K562 (cell line): ENCODE results near the gene MLH1. TPM values are rescaled to one million over a fixed set of nuclear protein-coding genes. Genes with fewer than 3 reads are reported as not detected.

Experiments used
- ATAC-seq: fragments of 200-7000 bp; cut with Tn5 transposase; 3 replicates; pipeline ENCODE4 v1.9.1; 2020; ENCODE audit warnings: moderate library complexity
- BruUV-seq: library from RNA; stranded (reverse); fragments of 400-500 nt; replicated peaks from 2 replicates; lab custom pipeline; 2021; lab: Mats Ljungman, UMichigan
- CTCF ChIA-PET: fragments of 300-600 bp; formaldehyde crosslinking; extraction: SDS; loops from one replicate; lab custom pipeline; 2021; ENCODE audit warnings: low intra/inter-chr PET ratio; lab: Yijun Ruan, JAX
- POLR2A ChIA-PET: fragments of 300-600, 350-650 bp; sonication (Branson Sonifier 250); formaldehyde crosslinking; extraction: SDS; loops from one replicate; lab custom pipeline; 2021; ENCODE audit warnings: antibody characterized with exemption, inconsistent platforms; lab: Yijun Ruan, JAX
- DNase-seq, 4 experiments: peaks; one replicate each; pipeline versions ENCODE4 v3.0.0 to v3.0.0-alpha.2; 2011 to 2018; ENCODE audit warnings: low spot score in 3 of 4, mixed read lengths in 3 of 4; ENCODE audit errors: extremely low read depth in 1 of 4
- FAIRE-seq: peaks from 2 replicates; lab custom pipeline; 2011; peaks lifted over from hg19 to GRCh38; lab: Jason Lieb, UNC
- H2AFZ ChIP-seq: 2 replicates; pipeline ENCODE4 v1.6.0; 2011; ENCODE audit warnings: low read depth, low read length, control low read depth, inconsistent platforms
- H3K27ac ChIP-seq: fragments of 200-600 bp; 3 replicates; pipeline ENCODE4 v1.8.0; 2011; ENCODE audit warnings: low read depth, mild to moderate bottlenecking, control low read depth, inconsistent platforms, low read length, moderate library complexity, mixed read lengths; ENCODE audit errors: extremely low read depth
- H3K27me3 ChIP-seq, 2 experiments: fragments of 300-600 bp in 1 of 2; 2 replicates in 1 of 2; 3 replicates in 1 of 2; pipeline versions ENCODE4 v1.6.0 to v1.8.0; 2011; ENCODE audit warnings: inconsistent platforms in 2 of 2, low read length in 2 of 2, mild to moderate bottlenecking in 1 of 2, mixed read lengths in 1 of 2, moderate library complexity in 1 of 2; ENCODE audit not compliant: control insufficient read depth in 2 of 2, insufficient read depth in 2 of 2
- H3K36me3 ChIP-seq: fragments of 300-600 bp; 3 replicates; pipeline ENCODE4 v1.8.0; 2011; ENCODE audit warnings: mild to moderate bottlenecking, low read length, inconsistent platforms; ENCODE audit not compliant: control insufficient read depth, insufficient read depth
- H3K4me1 ChIP-seq, 2 experiments: fragments of 200-600 bp in 1 of 2; replicated peaks in 1 of 2; 2 replicates in 1 of 2; 3 replicates in 1 of 2; pipeline versions ENCODE4 v1.5.1 to v1.8.0; 2011; ENCODE audit warnings: inconsistent platforms in 2 of 2, low read length in 2 of 2, mild to moderate bottlenecking in 1 of 2, mixed read lengths in 1 of 2, moderate library complexity in 1 of 2; ENCODE audit not compliant: control insufficient read depth in 2 of 2, insufficient read depth in 2 of 2
- H3K4me2 ChIP-seq: 2 replicates; pipeline ENCODE4 v1.6.1; 2011; ENCODE audit warnings: low read length, control low read depth, inconsistent platforms, mixed read lengths; ENCODE audit not compliant: insufficient read depth
- H3K4me3 ChIP-seq: fragments of 200-600 bp; sonication (generic), shearing (Covaris generic); 2 replicates; pipeline ENCODE4 v1.5.1; 2016; ENCODE audit warnings: control low read depth, inconsistent platforms
- H3K79me2 ChIP-seq: fragments of 200-600 bp; 3 replicates; pipeline ENCODE4 v1.8.0; 2011; ENCODE audit warnings: low read length, inconsistent platforms; ENCODE audit not compliant: control insufficient read depth, insufficient read depth
- H3K9ac ChIP-seq, 2 experiments: 2 replicates each; pipeline versions ENCODE4 v1.6.0 to v1.6.1; 2011; ENCODE audit warnings: low read depth in 2 of 2, low read length in 2 of 2, control low read depth in 1 of 2, inconsistent platforms in 1 of 2, mild to moderate bottlenecking in 1 of 2, mixed read lengths in 1 of 2; ENCODE audit not compliant: insufficient read depth in 1 of 2
- H3K9me1 ChIP-seq: one replicate; pipeline ENCODE4 v1.6.0; 2011; ENCODE audit warnings: inconsistent platforms, mild to moderate bottlenecking, low read length, moderate library complexity; ENCODE audit not compliant: control insufficient read depth, insufficient read depth
- H3K9me3 ChIP-seq: replicated peaks from 2 replicates; pipeline ENCODE4 v1.5.1; 2011; ENCODE audit warnings: low read depth, low read length, inconsistent platforms; ENCODE audit not compliant: control insufficient read depth, insufficient read depth
- H4K20me1 ChIP-seq: replicated peaks from 2 replicates; pipeline ENCODE4 v1.6.1; 2011; ENCODE audit warnings: low read length, inconsistent platforms, mixed read lengths; ENCODE audit not compliant: control insufficient read depth, insufficient read depth
- BCOR ChIP-seq: fragments of 450-650 bp; IDR thresholded peaks from 2 replicates; pipeline ENCODE4 v1.6.1; 2016
- BHLHE40 ChIP-seq: IDR thresholded peaks from 2 replicates; pipeline ENCODE4 v1.6.1; 2011; ENCODE audit warnings: low read length, improper control_type of control experiment
- FOXA3 ChIP-seq, 2 experiments: fragments of 450-650 bp in 1 of 2; sonication (generic) in 1 of 2; formaldehyde crosslinking; IDR thresholded peaks in 1 of 2; conservative IDR thresholded peaks in 1 of 2; 2 replicates each; pipeline versions ENCODE4 v1.4.0 to v1.8.0; 2020 to 2022; ENCODE audit warnings: mild to moderate bottlenecking in 2 of 2, missing genetic modification reagents in 1 of 2
- NFIC ChIP-seq: fragments of 450-650 bp; IDR thresholded peaks from 2 replicates; pipeline ENCODE4 v1.6.1; 2017; ENCODE audit warnings: mild to moderate bottlenecking, inconsistent platforms
- SMAD4 ChIP-seq: fragments of 250-450 bp; sonication (Bioruptor Pico); conservative IDR thresholded peaks from 2 replicates; pipeline ENCODE4 v1.8.0; 2021; ENCODE audit warnings: inconsistent platforms, mild to moderate bottlenecking, moderate library complexity
- SRSF1 ChIP-seq: fragments of 200-400 bp; formaldehyde crosslinking; IDR thresholded peaks from 2 replicates; pipeline ENCODE4 v1.6.1; 2017; ENCODE audit warnings: mild to moderate bottlenecking, low read depth, low read length, moderate library complexity
- ZNF197 ChIP-seq: fragments of 200-800 bp; sonication (Bioruptor generic); IDR thresholded peaks from 2 replicates; pipeline ENCODE4 v1.6.1; 2016; ENCODE audit warnings: low read depth, missing genetic modification characterization, missing compliant biosample characterization
- WGBS: fragments of 100-300 bp; shearing (Covaris generic); methylation state at CpG from one replicate; pipeline ENCODE4 v1.1.6; 2016; ENCODE audit warnings: low coverage, mixed read lengths; ENCODE audit not compliant: insufficient coverage; ENCODE audit errors: missing lambda C conversion rate; 5-methylcytosine and 5-hydroxymethylcytosine counted together
- in situ Hi-C: fragments of 300-500 bp; cut with MboI; formaldehyde crosslinking; loops from 4 replicates; pipeline ENCODE4 v1.15.0; 2018; ENCODE audit warnings: inconsistent platforms, mixed read lengths
- intact Hi-C: fragments of 100-400 bp; cut with micrococcal nuclease; formaldehyde crosslinking; loops from 2 replicates; pipeline ENCODE4 v1.14.2; 2022
- polyA plus RNA-seq, 8 experiments: library from polyadenylated mRNA; depleted of rRNA in 4 of 8; stranded (reverse) in 5 of 8; unstranded in 3 of 8; fragments of >200 nt; fragmentation: Nextera tagmentation in 2 of 8; fragmentation: Illumina TruSeq in 1 of 8; extraction: Ambion mirVana in 2 of 8; extraction: Trizol in 1 of 8; gene quantifications; 2 replicates each; pipeline versions ENCODE4 v1.2.1 to v1.2.3, GENCODE V29; 2011 to 2014; ENCODE audit warnings: inconsistent platforms in 1 of 8, missing spikeins in 1 of 8
- total RNA-seq, 7 experiments: library from RNA; depleted of rRNA in 6 of 7; stranded (reverse); fragments of >200 nt in 6 of 7; fragmentation: Illumina TruSeq in 2 of 7; extraction: Trizol in 2 of 7; gene quantifications; 2 replicates each; pipeline versions ENCODE4 v1.2.1 to v1.2.3, GENCODE V29; 2011 to 2021; ENCODE audit warnings: low replicate concordance in 1 of 7

MLH1 gene
- total and polyA plus RNA-seq, 9 of the 15 experiments (the other 6 are each of a cell fraction or from before 2014, with no cell fraction given) = 76.4 to 155 (median 117) TPM

- TF ChIP-seq SMAD4 (CRISPR knock-in tag) = no peak
- TF ChIP-seq BHLHE40 = no peak
- TF ChIP-seq, all 486 proteins: peak for 0
Observed at GRCh38 chr3:37068031-37068430, 74.7 kb downstream of the MLH1 start (continued).

- no peak for TF ChIP-seq BCOR
- no peak overlapping the region for H2AFZ ChIP-seq
- in situ Hi-C loops = no loop called here
Observed at GRCh38 chr3:37071921-37072320, 78.6 kb downstream of the MLH1 start.

GRCh38 chr3:37072892-37073291 lies 79.6 kb downstream of the MLH1 start:
- peak in 1 of 2 experiments; percentile 60; a peak in 2 of 4 replicates for TF ChIP-seq FOXA3 (CRISPR knock-in tag; conservative IDR thresholded peaks at IDR 0.05 in 1 of 2, IDR thresholded peaks at IDR 0.05 in 1 of 2)
- TF ChIP-seq ZNF197 (CRISPR knock-in tag) = no peak
- no peak for TF ChIP-seq SRSF1
- TF ChIP-seq NFIC = peak; percentile 66
- H3K27me3 ChIP-seq = no peaks in the 10 kb centered on the region
- DNase-seq = peak in 1 of 4 experiments; percentile 32
- no peak overlapping the region for H3K27ac ChIP-seq
- no peaks in the 10 kb centered on the region for H3K9me1 ChIP-seq
- no peaks in the 10 kb centered on the region for H3K79me2 ChIP-seq
- peaks cover 31% of the 10 kb centered on the region for H3K36me3 ChIP-seq
- H3K9ac ChIP-seq = no peak overlapping the region
- in situ Hi-C loops (no loop called here), intact Hi-C loops (no loop called here)
- no peaks in the 10 kb centered on the region for H4K20me1 ChIP-seq
- FAIRE-seq = no peak
- 54% methylated on average over 2 of the region's 2 CpGs for WGBS
- no peak overlapping the region for H3K4me2 ChIP-seq
- H3K4me1 ChIP-seq = no peaks in the 10 kb centered on the region
- POLR2A ChIA-PET = no interaction called here
- H2AFZ ChIP-seq = no peak overlapping the region
- BruUV-seq = no TSS peak
- no peaks in the 10 kb centered on the region for H3K9me3 ChIP-seq
- H3K4me3 ChIP-seq = no peak overlapping the region
- CTCF ChIA-PET = no interaction called here
- ATAC-seq = no peak

More at GRCh38 chr3:37071921-37072320, 78.6 kb downstream of the MLH1 start:
- Histone ChIP-seq H3K9ac (no peak overlapping the region), H3K4me1 (no peaks in the 10 kb centered on the region), H3K79me2 (no peaks in the 10 kb centered on the region), H3K36me3 (peaks cover 27% of the 10 kb centered on the region), H3K9me3 (no peaks in the 10 kb centered on the region), H3K4me3 (no peak overlapping the region), H3K9me1 (no peaks in the 10 kb centered on the region), H3K27me3 (no peaks in the 10 kb centered on the region), H3K4me2 (no peak overlapping the region), H4K20me1 (no peaks in the 10 kb centered on the region), H3K27ac (no peak overlapping the region)
- ATAC-seq (no peak), DNase-seq (no peak), FAIRE-seq (no peak)
- 57% methylated on average over 3 of the region's 3 CpGs for WGBS
- POLR2A ChIA-PET = no interaction called here
- BruUV-seq = no TSS peak
- CTCF ChIA-PET = no interaction called here
- intact Hi-C loops = no loop called here
